ENCODE results near the gene GNA14. TPM values are rescaled to one million over a fixed set of nuclear protein-coding genes. Genes with fewer than 3 reads are reported as not detected.

Gene GNA14
- total and polyA plus RNA-seq, 2 of the 8 experiments (the other 6 are each of a cell fraction or from before 2014, with no cell fraction given), result 3.4 to 6.3 TPM

DNA sequence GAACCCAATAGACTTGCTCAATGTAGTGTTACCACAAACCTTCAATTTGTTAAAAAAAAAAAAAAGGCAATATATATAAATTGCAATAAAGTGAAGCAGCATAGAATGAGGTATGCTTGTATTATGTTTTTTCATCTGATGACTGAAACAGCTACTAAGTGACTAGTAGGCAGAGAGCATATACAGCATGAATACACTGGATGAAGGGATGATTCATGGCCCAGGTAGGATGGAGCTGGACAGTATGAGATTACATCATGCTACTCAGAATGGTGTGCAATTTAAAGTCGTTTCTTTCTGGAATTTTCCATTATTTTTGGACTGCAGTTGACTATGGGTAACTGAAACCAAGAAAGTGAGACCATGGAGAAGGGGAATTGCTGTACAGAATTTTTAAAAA, 161.2 kb downstream of the GNA14 start:
- Histone ChIP-seq H3K23me2 (ENCODE audit: low read depth, low read length) (no peaks in the 10 kb centered on the region), H4K91ac (replicated peaks; ENCODE audit: insufficient read length, low read length) (no peak overlapping the region), H3K36me3 (ENCODE audit: control insufficient read depth in 2 of 4, insufficient read depth in 4 of 4, low read length in 3 of 4) (no peaks in the 10 kb centered on the region; a peak in 1 of 8 replicates), H2BK120ac (replicated peaks; ENCODE audit: low read depth, low read length) (no peak overlapping the region), H3K23ac (ENCODE audit: insufficient read length) (no peak overlapping the region), H3K79me1 (ENCODE audit: low read depth, low read length) (no peaks in the 10 kb centered on the region), H3K56ac (replicated peaks; ENCODE audit: insufficient read length, low read depth, low read length) (no peak overlapping the region), H4K20me1 (replicated peaks in 1 of 2; ENCODE audit: control insufficient read depth in 1 of 2, insufficient read depth in 2 of 2, low read length in 2 of 2) (no peaks in the 10 kb centered on the region), H3K9ac (replicated peaks in 1 of 4; ENCODE audit: extremely low read depth in 1 of 4, low read depth in 3 of 4, low read length in 3 of 4) (no peak overlapping the region), H2BK12ac (ENCODE audit: low read depth, low read length) (no peak overlapping the region), H2BK5ac (ENCODE audit: low read depth, low read length) (no peak overlapping the region), H3K79me2 (ENCODE audit: control insufficient read depth in 1 of 2, insufficient read depth in 2 of 2, low read length in 2 of 2) (no peaks in the 10 kb centered on the region), H3K14ac (ENCODE audit: insufficient read length) (no peak overlapping the region), H3K4me2 (ENCODE audit: insufficient read depth in 1 of 2, low read depth in 2 of 2, low read length in 2 of 2) (no peak overlapping the region), H4K5ac (ENCODE audit: insufficient read length, low read depth, low read length) (no peak overlapping the region), H3K27ac (ENCODE audit: low read depth, low read length) (no peak overlapping the region), H2AFZ (ENCODE audit: low read length) (no peak overlapping the region), H3K4me1 (replicated peaks in 1 of 4; ENCODE audit: control insufficient read depth in 3 of 4, insufficient read depth in 4 of 4, low read length in 3 of 4) (no peaks in the 10 kb centered on the region; a peak in 2 of 7 replicates), H3K18ac (ENCODE audit: extremely low read depth, low read length) (no peak overlapping the region), H3K4me3 (ENCODE audit: extremely low read depth in 1 of 4, insufficient read depth in 2 of 4, low read depth in 3 of 4, low read length in 4 of 4) (no peak overlapping the region), H3K4ac (replicated peaks; ENCODE audit: insufficient read length, low read depth, low read length) (no peak overlapping the region), H2BK20ac (ENCODE audit: low read length) (no peak overlapping the region), H3K9me3 (ENCODE audit: insufficient read depth in 2 of 2, low read depth in 1 of 2, low read length in 1 of 2) (peaks cover 0 to 7% of the 10 kb centered on the region in 2 experiments; a peak in 1 of 4 replicates), H2AK5ac (ENCODE audit: low read depth, low read length) (no peak overlapping the region), H4K8ac (ENCODE audit: extremely low read depth, insufficient read depth, low read length) (no peak overlapping the region), H2BK15ac (ENCODE audit: low read length) (no peak overlapping the region), H3K27me3 (replicated peaks in 1 of 4; ENCODE audit: control insufficient read depth in 3 of 4, extremely low read depth in 1 of 4, insufficient read depth in 3 of 4, low read length in 3 of 4) (no peaks in the 10 kb centered on the region)
- no peak for DNase-seq (ENCODE audit: low read depth in 1 of 2, low spot score in 2 of 2)
- POLR2A ChIA-PET (ENCODE audit: partially characterized antibody), result interaction anchor here (0.6 kb wide), 1 partner anchor 52 kb away, joined by 6 read pairs; no protein-coding TSS in a partner anchor
- FAIRE-seq, result no peak
- TF ChIP-seq HDAC6 (IDR thresholded peaks at IDR 0.05; ENCODE audit: low read depth, low read length) (no peak), NRF1 (IDR thresholded peaks at IDR 0.05; ENCODE audit: low read depth, low read length) (no peak), FOSL1 (IDR thresholded peaks at IDR 0.05; ENCODE audit: insufficient read depth, low read depth, low read length) (no peak), SP2 (IDR thresholded peaks at IDR 0.05; ENCODE audit: low read length) (no peak), SUZ12 (IDR thresholded peaks at IDR 0.05; ENCODE audit: low read length) (no peak), TAF7 (optimal IDR thresholded peaks at IDR 0.05; ENCODE audit: borderline replicate concordance, low read depth, low read length) (no peak)
- TF ChIP-seq, protein P1, sequence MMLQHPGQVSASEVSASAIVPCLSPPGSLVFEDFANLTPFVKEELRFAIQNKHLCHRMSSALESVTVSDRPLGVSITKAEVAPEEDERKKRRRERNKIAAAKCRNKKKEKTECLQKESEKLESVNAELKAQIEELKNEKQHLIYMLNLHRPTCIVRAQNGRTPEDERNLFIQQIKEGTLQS (IDR thresholded peaks at IDR 0.05; ENCODE audit: insufficient read depth, low read depth, low read length), result no peak
- TF ChIP-seq, protein P2, sequence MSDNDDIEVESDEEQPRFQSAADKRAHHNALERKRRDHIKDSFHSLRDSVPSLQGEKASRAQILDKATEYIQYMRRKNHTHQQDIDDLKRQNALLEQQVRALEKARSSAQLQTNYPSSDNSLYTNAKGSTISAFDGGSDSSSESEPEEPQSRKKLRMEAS (IDR thresholded peaks at IDR 0.05), result no peak
- 86% methylated on average over 1 of the region's 1 CpG; no CpG with 5 or more reads in 1 of the 2 experiments for WGBS, 2 experiments (ENCODE audit: extremely low coverage in 1 of 2, insufficient coverage in 1 of 2, insufficient read length in 1 of 2, insufficient replicate concordance in 2 of 2, low coverage in 1 of 2, low lambda C conversion rate in 2 of 2, missing lambda C conversion rate in 1 of 2)
- CTCF ChIA-PET (ENCODE audit: partially characterized antibody), result interaction anchor here (0.6 to 6.3 kb wide), 9 partner anchors 11 to 271 kb away, joined by 3 to 72 read pairs (median 11); partner anchors contain the start of gene GNA14

Measured in H1 (cell line).